Measurements from ENCODE around the gene NR1I3. TPM values are rescaled to one million over a fixed set of nuclear protein-coding genes. Genes with fewer than 3 reads are reported as not detected.

NR1I3 gene
- total and polyA plus RNA-seq, 2 of the 13 experiments (the other 11 are each of a cell fraction or from before 2014, with no cell fraction given) = 0.62 to 0.95 TPM

- TF ChIP-seq EP300 (IDR thresholded peaks at IDR 0.05; ENCODE audit: low read depth in 2 of 2, low read length in 2 of 2) (peak in 1 of 2 experiments; percentile 94; a peak in 2 of 4 replicates), EP300 (CRISPR knock-in tag; IDR thresholded peaks at IDR 0.05; ENCODE audit: borderline replicate concordance) (peak; percentile 78), ASH2L (IDR thresholded peaks at IDR 0.05; ENCODE audit: insufficient read length, low read depth, low read length) (peak; percentile 25), TRIM24 (CRISPR knock-in tag; IDR thresholded peaks at IDR 0.05) (peak; percentile 78), NCOA1 (CRISPR knock-in tag; IDR thresholded peaks at IDR 0.05) (peak; percentile 75; the same call in 1 of the 2 replicates), ZNF562 (CRISPR knock-in tag; IDR thresholded peaks at IDR 0.05; ENCODE audit: borderline replicate concordance) (0 out of 2 replicates have a peak, but pooled peaks have one; percentile 15), GPN1 (CRISPR knock-in tag; IDR thresholded peaks at IDR 0.05; ENCODE audit: borderline replicate concordance) (no peak), ZBTB34 (CRISPR knock-in tag; IDR thresholded peaks at IDR 0.05) (no peak), ZNF563 (CRISPR knock-in tag; IDR thresholded peaks at IDR 0.05) (no peak), ZNF598 (CRISPR knock-in tag; IDR thresholded peaks at IDR 0.05; ENCODE audit: borderline replicate concordance) (no peak), EEA1 (CRISPR knock-in tag; IDR thresholded peaks at IDR 0.05; ENCODE audit: borderline replicate concordance) (no peak), ATF2 (CRISPR knock-in tag; IDR thresholded peaks at IDR 0.05) (peak; percentile 22; the same call in 1 of the 2 replicates), TOPORS (CRISPR knock-in tag; IDR thresholded peaks at IDR 0.05) (no peak), ZNF652 (CRISPR knock-in tag; IDR thresholded peaks at IDR 0.05; ENCODE audit: borderline replicate concordance, low read depth) (no peak), NONO (IDR thresholded peaks at IDR 0.05) (no peak), NONO (CRISPR knock-in tag; conservative IDR thresholded peaks at IDR 0.05) (peak; percentile 80; the same call in 1 of the 2 replicates)
- TF ChIP-seq, protein P1, sequence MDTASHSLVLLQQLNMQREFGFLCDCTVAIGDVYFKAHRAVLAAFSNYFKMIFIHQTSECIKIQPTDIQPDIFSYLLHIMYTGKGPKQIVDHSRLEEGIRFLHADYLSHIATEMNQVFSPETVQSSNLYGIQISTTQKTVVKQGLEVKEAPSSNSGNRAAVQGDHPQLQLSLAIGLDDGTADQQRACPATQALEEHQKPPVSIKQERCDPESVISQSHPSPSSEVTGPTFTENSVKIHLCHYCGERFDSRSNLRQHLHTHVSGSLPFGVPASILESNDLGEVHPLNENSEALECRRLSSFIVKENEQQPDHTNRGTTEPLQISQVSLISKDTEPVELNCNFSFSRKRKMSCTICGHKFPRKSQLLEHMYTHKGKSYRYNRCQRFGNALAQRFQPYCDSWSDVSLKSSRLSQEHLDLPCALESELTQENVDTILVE (CRISPR knock-in tag; IDR thresholded peaks at IDR 0.05) = no peak
- TF ChIP-seq, protein P2, sequence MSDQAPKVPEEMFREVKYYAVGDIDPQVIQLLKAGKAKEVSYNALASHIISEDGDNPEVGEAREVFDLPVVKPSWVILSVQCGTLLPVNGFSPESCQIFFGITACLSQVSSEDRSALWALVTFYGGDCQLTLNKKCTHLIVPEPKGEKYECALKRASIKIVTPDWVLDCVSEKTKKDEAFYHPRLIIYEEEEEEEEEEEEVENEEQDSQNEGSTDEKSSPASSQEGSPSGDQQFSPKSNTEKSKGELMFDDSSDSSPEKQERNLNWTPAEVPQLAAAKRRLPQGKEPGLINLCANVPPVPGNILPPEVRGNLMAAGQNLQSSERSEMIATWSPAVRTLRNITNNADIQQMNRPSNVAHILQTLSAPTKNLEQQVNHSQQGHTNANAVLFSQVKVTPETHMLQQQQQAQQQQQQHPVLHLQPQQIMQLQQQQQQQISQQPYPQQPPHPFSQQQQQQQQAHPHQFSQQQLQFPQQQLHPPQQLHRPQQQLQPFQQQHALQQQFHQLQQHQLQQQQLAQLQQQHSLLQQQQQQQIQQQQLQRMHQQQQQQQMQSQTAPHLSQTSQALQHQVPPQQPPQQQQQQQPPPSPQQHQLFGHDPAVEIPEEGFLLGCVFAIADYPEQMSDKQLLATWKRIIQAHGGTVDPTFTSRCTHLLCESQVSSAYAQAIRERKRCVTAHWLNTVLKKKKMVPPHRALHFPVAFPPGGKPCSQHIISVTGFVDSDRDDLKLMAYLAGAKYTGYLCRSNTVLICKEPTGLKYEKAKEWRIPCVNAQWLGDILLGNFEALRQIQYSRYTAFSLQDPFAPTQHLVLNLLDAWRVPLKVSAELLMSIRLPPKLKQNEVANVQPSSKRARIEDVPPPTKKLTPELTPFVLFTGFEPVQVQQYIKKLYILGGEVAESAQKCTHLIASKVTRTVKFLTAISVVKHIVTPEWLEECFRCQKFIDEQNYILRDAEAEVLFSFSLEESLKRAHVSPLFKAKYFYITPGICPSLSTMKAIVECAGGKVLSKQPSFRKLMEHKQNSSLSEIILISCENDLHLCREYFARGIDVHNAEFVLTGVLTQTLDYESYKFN (CRISPR knock-in tag; conservative IDR thresholded peaks at IDR 0.05) = peak; percentile 98
- TF ChIP-seq, protein P3, sequence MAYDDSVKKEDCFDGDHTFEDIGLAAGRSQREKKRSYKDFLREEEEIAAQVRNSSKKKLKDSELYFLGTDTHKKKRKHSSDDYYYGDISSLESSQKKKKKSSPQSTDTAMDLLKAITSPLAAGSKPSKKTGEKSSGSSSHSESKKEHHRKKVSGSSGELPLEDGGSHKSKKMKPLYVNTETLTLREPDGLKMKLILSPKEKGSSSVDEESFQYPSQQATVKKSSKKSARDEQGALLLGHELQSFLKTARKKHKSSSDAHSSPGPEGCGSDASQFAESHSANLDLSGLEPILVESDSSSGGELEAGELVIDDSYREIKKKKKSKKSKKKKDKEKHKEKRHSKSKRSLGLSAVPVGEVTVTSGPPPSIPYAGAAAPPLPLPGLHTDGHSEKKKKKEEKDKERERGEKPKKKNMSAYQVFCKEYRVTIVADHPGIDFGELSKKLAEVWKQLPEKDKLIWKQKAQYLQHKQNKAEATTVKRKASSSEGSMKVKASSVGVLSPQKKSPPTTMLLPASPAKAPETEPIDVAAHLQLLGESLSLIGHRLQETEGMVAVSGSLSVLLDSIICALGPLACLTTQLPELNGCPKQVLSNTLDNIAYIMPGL (CRISPR knock-in tag; IDR thresholded peaks at IDR 0.05; ENCODE audit: borderline replicate concordance in 1 of 2, low read depth in 1 of 2) = peak in 1 of 2 experiments; percentile 20; a peak in 1 of 4 replicates
Observed at GRCh38 chr1:161218301-161219077, 19.5 kb downstream of the NR1I3 start (continued).
